GM12873 (cell line): Measurements from ENCODE around the gene CRYL1.

Experiments
- CTCF ChIP-seq: IDR thresholded peaks from 2 replicates; pipeline ENCODE4 v1.5.1; 2012; ENCODE audit warnings: low read depth, mild to moderate bottlenecking, moderate library complexity, low read length, control low read depth; ENCODE audit not compliant: insufficient read depth; ENCODE audit errors: missing control alignments

The CRYL1 gene

GRCh38 chr13:20411638-20412342 lies 113.9 kb downstream of the CRYL1 start:
- TF ChIP-seq CTCF, result no peak

GRCh38 chr13:20410726-20411125 lies 114.9 kb downstream of the CRYL1 start:
- no peak for TF ChIP-seq CTCF

DNA sequence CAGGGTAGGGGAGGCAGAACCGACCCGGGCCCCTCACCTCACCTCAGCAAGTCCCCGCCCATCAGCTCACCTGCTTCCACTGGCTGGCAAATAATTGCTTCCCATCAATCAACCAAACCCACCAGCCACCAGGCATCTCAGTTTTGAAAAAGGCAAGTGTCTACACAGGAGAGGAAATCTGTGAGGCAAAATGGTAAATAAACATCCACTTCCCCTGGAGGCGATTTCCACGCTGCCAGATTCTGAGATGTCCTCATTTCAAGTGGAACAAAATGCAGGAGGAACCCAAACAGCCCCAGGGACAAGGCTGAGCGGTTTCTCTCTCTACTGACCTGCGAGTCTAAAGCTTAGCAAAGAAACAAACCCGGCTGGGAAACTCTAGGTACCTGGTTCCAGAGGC lies 117.5 kb downstream of the CRYL1 start:
- no peak for TF ChIP-seq CTCF

- TF ChIP-seq CTCF, result no peak
Observed at GRCh38 chr13:20407759-20408158, 117.9 kb downstream of the CRYL1 start.

- no peak for TF ChIP-seq CTCF
Observed at GRCh38 chr13:20405691-20406090, 120.0 kb downstream of the CRYL1 start.

- no peak for TF ChIP-seq CTCF
Observed at GRCh38 chr13:20404488-20405222, 121.0 kb downstream of the CRYL1 start.

DNA sequence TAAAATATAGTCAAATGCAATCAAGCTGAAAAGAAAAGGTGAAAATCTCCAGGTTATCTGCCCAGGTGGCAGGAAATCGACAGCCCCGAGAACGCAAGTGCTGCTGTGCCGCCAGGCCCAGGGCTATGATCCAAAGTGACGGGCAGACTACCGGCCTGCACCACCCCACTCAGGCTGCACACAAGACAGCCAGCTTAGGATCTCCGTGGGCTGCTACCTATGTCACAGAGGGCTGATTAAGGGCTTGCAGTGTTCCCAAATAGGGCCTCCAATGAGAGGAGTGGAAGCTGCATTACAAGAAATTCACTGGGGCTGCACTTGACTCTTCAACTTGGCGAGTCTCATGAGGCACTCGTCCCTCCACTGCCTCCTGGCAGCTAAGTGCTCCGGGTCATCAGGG lies 121.8 kb downstream of the CRYL1 start:
- no peak for TF ChIP-seq CTCF
